HepG2 (cell line): ENCODE measurements around the gene MTSS2. TPM values are rescaled to one million over a fixed set of nuclear protein-coding genes. Genes with fewer than 3 reads are reported as not detected.

Experiments
- ATAC-seq: fragments of 200-7000 bp; cut with Tn5 transposase; 3 replicates; pipeline ENCODE4 v1.9.1; 2020; ENCODE audit warnings: mild to moderate bottlenecking, moderate library complexity
- BruUV-seq: library from RNA; stranded (reverse); fragments of 400-500 nt; replicated peaks from 2 replicates; lab custom pipeline; 2021; lab: Mats Ljungman, UMichigan
- CTCF ChIA-PET: fragments of 300-600 bp; formaldehyde crosslinking; extraction: SDS; loops from one replicate; lab custom pipeline; 2021; ENCODE audit warnings: low total read pairs, inconsistent platforms, low intra/inter-chr PET ratio; lab: Yijun Ruan, JAX
- POLR2A ChIA-PET: fragments of 350-600 bp; sonication (Branson Sonifier 250); formaldehyde crosslinking; loops from one replicate; lab custom pipeline; 2020; ENCODE audit warnings: antibody characterized with exemption, inconsistent platforms; lab: Yijun Ruan, JAX
- DNase-seq: peaks from one replicate; pipeline ENCODE4 v3.0.0-alpha.2; 2015; ENCODE audit warnings: low spot score
- FAIRE-seq: peaks from 3 replicates; lab custom pipeline; 2011; peaks lifted over from hg19 to GRCh38; lab: Jason Lieb, UNC
- H2AFZ ChIP-seq: one replicate; pipeline ENCODE4 v1.6.1; 2011; ENCODE audit warnings: low read length, inconsistent platforms
- H3K27ac ChIP-seq: fragments of 300-600 bp; 3 replicates; pipeline ENCODE4 v1.8.0; 2011; ENCODE audit warnings: mixed run types, mild to moderate bottlenecking, mixed read lengths, low read length, inconsistent platforms; ENCODE audit not compliant: insufficient read depth; ENCODE audit errors: extremely low read length
- H3K27me3 ChIP-seq, 2 experiments: fragments of 200-600 bp in 1 of 2; 2 replicates in 1 of 2; 3 replicates in 1 of 2; pipeline versions ENCODE4 v1.6.0 to v1.8.0; 2011; ENCODE audit warnings: low read length in 2 of 2, mild to moderate bottlenecking in 2 of 2, moderate library complexity in 2 of 2, inconsistent platforms in 1 of 2; ENCODE audit not compliant: insufficient read depth in 2 of 2, control insufficient read depth in 1 of 2
- H3K36me3 ChIP-seq, 2 experiments: fragments of 200-600 bp in 1 of 2; replicated peaks in 1 of 2; 2 replicates in 1 of 2; 3 replicates in 1 of 2; pipeline versions ENCODE4 v1.5.1 to v1.8.0; 2011; ENCODE audit warnings: low read length in 2 of 2, inconsistent platforms in 1 of 2; ENCODE audit not compliant: insufficient read depth in 2 of 2, control insufficient read depth in 1 of 2
- H3K4me1 ChIP-seq: 2 replicates; pipeline ENCODE4 v1.5.1; 2012; ENCODE audit warnings: low read length, inconsistent platforms; ENCODE audit not compliant: insufficient read depth
- H3K4me2 ChIP-seq: 2 replicates; pipeline ENCODE4 v1.6.0; 2011; ENCODE audit warnings: low read depth, low read length, inconsistent platforms
- H3K4me3 ChIP-seq, 3 experiments: fragments of 200-600 bp in 1 of 3; sonication (generic), shearing (Covaris generic) in 1 of 3; replicated peaks in 1 of 3; 2 replicates each; pipeline ENCODE4 v1.5.1; 2011 to 2016; ENCODE audit warnings: low read length in 3 of 3, inconsistent platforms in 2 of 3, low read depth in 2 of 3, mild to moderate bottlenecking in 2 of 3, control low read depth in 1 of 3, mixed read lengths in 1 of 3; ENCODE audit not compliant: insufficient read depth in 1 of 3
- H3K79me2 ChIP-seq: one replicate; pipeline ENCODE4 v1.6.1; 2011; ENCODE audit warnings: low read length, inconsistent platforms; ENCODE audit not compliant: insufficient read depth
- H3K9ac ChIP-seq: 2 replicates; pipeline ENCODE4 v1.6.0; 2011; ENCODE audit warnings: mild to moderate bottlenecking, low read depth, low read length, inconsistent platforms; ENCODE audit not compliant: insufficient read depth
- H3K9me3 ChIP-seq: 2 replicates; pipeline ENCODE4 v1.5.1; 2012; ENCODE audit warnings: mild to moderate bottlenecking, low read length
- H4K20me1 ChIP-seq: 2 replicates; pipeline ENCODE4 v1.6.0; 2011; ENCODE audit warnings: inconsistent platforms, mild to moderate bottlenecking, low read length, moderate library complexity; ENCODE audit not compliant: insufficient read depth
- ATF7 ChIP-seq, 2 experiments: fragments of 450-650 bp in 1 of 2; sonication (generic) in 1 of 2; formaldehyde crosslinking in 1 of 2; IDR thresholded peaks; 2 replicates each; pipeline versions ENCODE4 v1.4.0 to v1.6.1; 2016 to 2020; ENCODE audit warnings: antibody characterized with exemption in 1 of 2, mild to moderate bottlenecking in 1 of 2, missing genetic modification reagents in 1 of 2
- ATM ChIP-seq: fragments of 450-650 bp; IDR thresholded peaks from 2 replicates; pipeline ENCODE4 v1.7.1; 2017; ENCODE audit warnings: mild to moderate bottlenecking, borderline replicate concordance
- ELF4 ChIP-seq: sonication (generic); formaldehyde crosslinking; IDR thresholded peaks from 2 replicates; pipeline ENCODE4 v1.5.0; 2020; ENCODE audit warnings: missing genetic modification reagents, mild to moderate bottlenecking, moderate library complexity, borderline replicate concordance
- ERF ChIP-seq: IDR thresholded peaks from 2 replicates; pipeline ENCODE4 v1.6.1; 2018; ENCODE audit warnings: missing biosample characterization, missing genetic modification reagents
- IRF2 ChIP-seq: IDR thresholded peaks from 2 replicates; pipeline ENCODE4 v1.6.1; 2018; ENCODE audit warnings: missing genetic modification reagents, missing compliant biosample characterization
- MAF1 ChIP-seq: sonication (generic); formaldehyde crosslinking; IDR thresholded peaks from 2 replicates; pipeline ENCODE4 v1.5.0; 2020; ENCODE audit warnings: missing genetic modification reagents, borderline replicate concordance
- MBNL3 ChIP-seq: fragments of 250-450 bp; sonication (Bioruptor Pico); conservative IDR thresholded peaks from 2 replicates; pipeline ENCODE4 v1.8.0; 2022; ENCODE audit warnings: mild to moderate bottlenecking, inconsistent platforms
- ZNF253 ChIP-seq: sonication (generic); formaldehyde crosslinking; IDR thresholded peaks from 2 replicates; pipeline ENCODE4 v1.8.0; 2022; ENCODE audit warnings: mild to moderate bottlenecking, missing genetic modification reagents, borderline replicate concordance
- ZNF30 ChIP-seq: sonication (generic); formaldehyde crosslinking; IDR thresholded peaks from 2 replicates; pipeline ENCODE4 v1.5.0; 2020; ENCODE audit warnings: mild to moderate bottlenecking, missing genetic modification reagents
- ZNF83 ChIP-seq: sonication (generic); formaldehyde crosslinking; IDR thresholded peaks from 2 replicates; pipeline ENCODE4 v1.4.0; 2020; ENCODE audit warnings: missing genetic modification reagents, mild to moderate bottlenecking, borderline replicate concordance
- ZNF878 ChIP-seq: sonication (generic); formaldehyde crosslinking; IDR thresholded peaks from 2 replicates; pipeline ENCODE4 v1.8.1; 2023; ENCODE audit warnings: mild to moderate bottlenecking, missing genetic modification reagents, moderate library complexity
- whole genome bisulfite sequencing: methylation state at CpG from one replicate; pipeline ENCODE4 v1.1.6; 2017; ENCODE audit warnings: low lambda C conversion rate; 5-methylcytosine and 5-hydroxymethylcytosine counted together
- in situ Hi-C: cut with HindIII; loops from 2 replicates; pipeline ENCODE4 v1.10.0; 2017; ENCODE audit warnings: low pct_unique_long_range_greater_than_20kb; ENCODE audit not compliant: extremely low pct_ligation_motif_present
- intact Hi-C: fragments of 100-400 bp; cut with micrococcal nuclease; formaldehyde crosslinking; loops from one replicate; pipeline ENCODE4 v1.10.0; 2022; ENCODE audit not compliant: unreplicated experiment
- polyA plus RNA-seq, 8 experiments: library from polyadenylated mRNA; depleted of rRNA in 3 of 8; stranded (reverse) in 7 of 8; unstranded in 1 of 8; fragments of >200 nt; fragmentation: Illumina TruSeq in 4 of 8; extraction: Trizol in 4 of 8; gene quantifications; 2 replicates each; pipeline versions ENCODE4 v1.2.1 to v1.2.3, GENCODE V29; 2011 to 2016; ENCODE audit warnings: low read depth in 4 of 8, missing spikeins in 1 of 8, mixed read lengths in 1 of 8; ENCODE audit not compliant: insufficient read depth in 1 of 8
- total RNA-seq, 5 experiments: library from RNA; depleted of rRNA; stranded (reverse); fragments of >200 nt; fragmentation: Illumina TruSeq; extraction: Trizol; gene quantifications; 2 replicates each; pipeline ENCODE4 v1.2.3, GENCODE V29; 2016; ENCODE audit warnings: low read depth in 1 of 5
- TF ChIP-seq, protein P1 (sequence below): sonication (generic); formaldehyde crosslinking; IDR thresholded peaks from 2 replicates; pipeline ENCODE4 v1.5.0; 2020; ENCODE audit warnings: mild to moderate bottlenecking, missing genetic modification reagents, borderline replicate concordance
- TF ChIP-seq, protein P2 (sequence below): IDR thresholded peaks from 2 replicates; pipeline ENCODE4 v1.4.0; 2020; ENCODE audit warnings: mild to moderate bottlenecking, missing genetic modification reagents
- TF ChIP-seq, protein P3 (sequence below): sonication (generic); formaldehyde crosslinking; conservative IDR thresholded peaks from 2 replicates; pipeline ENCODE4 v1.8.1; 2023; ENCODE audit warnings: missing genetic modification reagents

The MTSS2 gene
- total and polyA plus RNA-seq, 2 of the 13 experiments (the other 11 are each of a cell fraction or from before 2014, with no cell fraction given): 132 to 242 TPM

DNA sequence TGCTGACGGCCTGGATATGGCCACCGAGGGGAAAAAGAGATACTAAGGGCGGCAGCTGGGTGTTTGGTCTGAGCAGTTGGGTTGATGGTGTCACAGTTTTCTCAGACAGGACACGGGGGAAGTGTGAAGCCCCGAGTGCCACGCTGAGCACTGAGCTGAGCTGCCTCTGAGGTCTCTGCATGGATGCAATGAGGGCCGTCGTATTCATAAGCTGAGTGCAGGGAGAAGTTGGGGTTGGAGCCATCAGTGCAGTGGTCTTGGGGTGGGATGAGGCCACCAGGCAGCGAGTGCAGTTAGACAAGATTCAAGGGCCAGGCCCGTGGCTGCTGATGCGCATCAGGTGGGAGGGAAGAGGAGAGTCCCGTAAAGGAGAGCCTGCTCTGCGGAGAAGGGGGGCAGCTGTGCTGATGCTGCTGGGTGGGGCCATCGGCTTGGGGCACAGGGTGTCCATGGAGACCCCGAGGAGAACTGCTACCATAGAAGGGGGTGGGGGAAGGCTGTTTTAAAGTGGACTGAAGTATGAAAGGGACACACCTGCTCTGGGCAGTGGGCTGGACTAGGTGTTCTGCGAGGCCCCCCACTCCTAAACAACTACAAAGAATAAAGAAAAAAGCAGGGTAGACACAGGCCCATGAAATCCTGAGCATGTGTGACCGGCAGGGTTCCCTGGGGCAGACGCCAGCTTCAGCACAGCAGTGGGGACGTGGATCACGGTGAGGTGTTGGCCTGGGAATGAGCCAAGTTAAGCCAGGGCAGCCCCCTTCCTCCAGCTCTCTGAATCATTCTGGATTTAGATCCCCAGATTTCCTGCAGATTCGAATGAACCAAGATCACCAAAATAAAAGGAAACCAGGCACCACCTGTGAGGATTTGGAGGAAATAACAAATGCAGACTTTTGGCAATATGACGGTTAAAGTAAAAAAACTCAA lies 19.8 kb downstream of the MTSS2 start (continued):
- TF ChIP-seq, protein P1, sequence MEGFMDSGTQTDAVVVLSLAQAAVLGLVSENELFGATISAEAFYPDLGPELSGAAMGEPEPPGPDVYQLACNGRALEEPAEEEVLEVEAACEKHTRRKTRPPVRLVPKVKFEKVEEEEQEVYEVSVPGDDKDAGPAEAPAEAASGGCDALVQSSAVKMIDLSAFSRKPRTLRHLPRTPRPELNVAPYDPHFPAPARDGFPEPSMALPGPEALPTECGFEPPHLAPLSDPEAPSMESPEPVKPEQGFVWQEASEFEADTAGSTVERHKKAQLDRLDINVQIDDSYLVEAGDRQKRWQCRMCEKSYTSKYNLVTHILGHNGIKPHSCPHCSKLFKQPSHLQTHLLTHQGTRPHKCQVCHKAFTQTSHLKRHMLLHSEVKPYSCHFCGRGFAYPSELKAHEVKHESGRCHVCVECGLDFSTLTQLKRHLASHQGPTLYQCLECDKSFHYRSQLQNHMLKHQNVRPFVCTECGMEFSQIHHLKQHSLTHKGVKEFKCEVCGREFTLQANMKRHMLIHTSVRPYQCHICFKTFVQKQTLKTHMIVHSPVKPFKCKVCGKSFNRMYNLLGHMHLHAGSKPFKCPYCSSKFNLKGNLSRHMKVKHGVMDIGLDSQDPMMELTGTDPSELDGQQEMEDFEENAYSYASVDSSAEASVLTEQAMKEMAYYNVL: no peak
- no peak for TF ChIP-seq ATF7 (IDR thresholded peaks at IDR 0.05)
- TF ChIP-seq ATF7 (CRISPR knock-in tag; IDR thresholded peaks at IDR 0.05): no peak
- no peak for TF ChIP-seq ZNF878 (CRISPR knock-in tag)
- TF ChIP-seq MAF1 (CRISPR knock-in tag): no peak
- TF ChIP-seq MBNL3 (CRISPR knock-in tag): no peak

DNA sequence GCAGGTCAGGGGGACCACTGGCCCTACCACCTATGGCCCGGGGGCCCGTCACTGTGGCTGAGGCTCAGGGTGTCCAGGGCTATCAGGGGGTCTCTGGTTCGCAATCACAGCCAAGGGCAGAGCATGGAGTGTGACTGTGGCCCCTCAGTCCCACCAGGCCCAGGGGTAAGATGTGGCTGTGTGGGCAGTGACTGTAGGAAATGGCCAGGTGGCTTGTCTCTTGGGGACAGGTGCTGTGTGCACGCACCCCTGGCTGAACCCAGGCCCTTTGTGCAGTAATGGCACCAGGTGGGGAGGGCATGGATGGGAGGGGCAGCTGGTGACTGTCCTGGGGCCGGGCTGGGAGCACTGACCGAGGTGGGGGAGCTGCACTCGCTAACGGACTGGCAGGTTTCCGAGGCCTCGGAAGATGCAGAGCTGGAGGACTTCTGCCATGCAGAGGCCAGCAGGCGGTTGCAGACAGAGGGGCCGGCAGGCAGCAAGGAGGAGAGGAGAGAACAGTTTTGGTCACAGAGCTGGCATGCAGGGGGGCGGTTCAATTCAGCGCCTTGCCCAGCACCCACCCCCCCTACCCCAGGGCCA lies 20.6 kb downstream of the MTSS2 start:
- intact Hi-C loops: no loop called here
- POLR2A ChIA-PET: interaction anchor here (1.0 to 4.2 kb wide), 3 partner anchors 17 to 73 kb away, joined by 3 to 27 read pairs (median 4); no protein-coding TSS in a partner anchor
- CTCF ChIA-PET: no interaction called here
- Histone ChIP-seq H3K9me3 (no peaks in the 10 kb centered on the region), H3K27me3 (no peaks in the 10 kb centered on the region), H2AFZ (no peak overlapping the region), H4K20me1 (peaks cover 32% of the 10 kb centered on the region), H3K79me2 (peaks cover 9% of the 10 kb centered on the region), H3K4me2 (no peak overlapping the region), H3K27ac (no peak overlapping the region), H3K4me3 (no peak overlapping the region), H3K36me3 (peaks cover 41 to 72% of the 10 kb centered on the region in 2 experiments), H3K9ac (no peak overlapping the region), H3K4me1 (no peaks in the 10 kb centered on the region)
- DNase-seq (no peak), FAIRE-seq (no peak), ATAC-seq (no peak)
- in situ Hi-C loops: no loop called here
- WGBS: 97% methylated on average over 11 of the region's 14 CpGs
- no TSS peak for BruUV-seq
- no peak for TF ChIP-seq ATM
- no peak for TF ChIP-seq ELF4 (CRISPR knock-in tag)
- no peak for TF ChIP-seq ZNF253
- TF ChIP-seq ZNF30 (CRISPR knock-in tag): no peak
- no peak for TF ChIP-seq IRF2 (CRISPR knock-in tag)
- TF ChIP-seq ZNF83 (CRISPR knock-in tag): no peak
- no peak for TF ChIP-seq ERF (CRISPR knock-in tag)
- TF ChIP-seq, protein P2, sequence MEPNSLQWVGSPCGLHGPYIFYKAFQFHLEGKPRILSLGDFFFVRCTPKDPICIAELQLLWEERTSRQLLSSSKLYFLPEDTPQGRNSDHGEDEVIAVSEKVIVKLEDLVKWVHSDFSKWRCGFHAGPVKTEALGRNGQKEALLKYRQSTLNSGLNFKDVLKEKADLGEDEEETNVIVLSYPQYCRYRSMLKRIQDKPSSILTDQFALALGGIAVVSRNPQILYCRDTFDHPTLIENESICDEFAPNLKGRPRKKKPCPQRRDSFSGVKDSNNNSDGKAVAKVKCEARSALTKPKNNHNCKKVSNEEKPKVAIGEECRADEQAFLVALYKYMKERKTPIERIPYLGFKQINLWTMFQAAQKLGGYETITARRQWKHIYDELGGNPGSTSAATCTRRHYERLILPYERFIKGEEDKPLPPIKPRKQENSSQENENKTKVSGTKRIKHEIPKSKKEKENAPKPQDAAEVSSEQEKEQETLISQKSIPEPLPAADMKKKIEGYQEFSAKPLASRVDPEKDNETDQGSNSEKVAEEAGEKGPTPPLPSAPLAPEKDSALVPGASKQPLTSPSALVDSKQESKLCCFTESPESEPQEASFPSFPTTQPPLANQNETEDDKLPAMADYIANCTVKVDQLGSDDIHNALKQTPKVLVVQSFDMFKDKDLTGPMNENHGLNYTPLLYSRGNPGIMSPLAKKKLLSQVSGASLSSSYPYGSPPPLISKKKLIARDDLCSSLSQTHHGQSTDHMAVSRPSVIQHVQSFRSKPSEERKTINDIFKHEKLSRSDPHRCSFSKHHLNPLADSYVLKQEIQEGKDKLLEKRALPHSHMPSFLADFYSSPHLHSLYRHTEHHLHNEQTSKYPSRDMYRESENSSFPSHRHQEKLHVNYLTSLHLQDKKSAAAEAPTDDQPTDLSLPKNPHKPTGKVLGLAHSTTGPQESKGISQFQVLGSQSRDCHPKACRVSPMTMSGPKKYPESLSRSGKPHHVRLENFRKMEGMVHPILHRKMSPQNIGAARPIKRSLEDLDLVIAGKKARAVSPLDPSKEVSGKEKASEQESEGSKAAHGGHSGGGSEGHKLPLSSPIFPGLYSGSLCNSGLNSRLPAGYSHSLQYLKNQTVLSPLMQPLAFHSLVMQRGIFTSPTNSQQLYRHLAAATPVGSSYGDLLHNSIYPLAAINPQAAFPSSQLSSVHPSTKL (CRISPR knock-in tag): no peak
- TF ChIP-seq, protein P3, sequence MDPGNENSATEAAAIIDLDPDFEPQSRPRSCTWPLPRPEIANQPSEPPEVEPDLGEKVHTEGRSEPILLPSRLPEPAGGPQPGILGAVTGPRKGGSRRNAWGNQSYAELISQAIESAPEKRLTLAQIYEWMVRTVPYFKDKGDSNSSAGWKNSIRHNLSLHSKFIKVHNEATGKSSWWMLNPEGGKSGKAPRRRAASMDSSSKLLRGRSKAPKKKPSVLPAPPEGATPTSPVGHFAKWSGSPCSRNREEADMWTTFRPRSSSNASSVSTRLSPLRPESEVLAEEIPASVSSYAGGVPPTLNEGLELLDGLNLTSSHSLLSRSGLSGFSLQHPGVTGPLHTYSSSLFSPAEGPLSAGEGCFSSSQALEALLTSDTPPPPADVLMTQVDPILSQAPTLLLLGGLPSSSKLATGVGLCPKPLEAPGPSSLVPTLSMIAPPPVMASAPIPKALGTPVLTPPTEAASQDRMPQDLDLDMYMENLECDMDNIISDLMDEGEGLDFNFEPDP: no peak
